K562 (cell line): ENCODE results near the gene NASP. TPM values are rescaled to one million over a fixed set of nuclear protein-coding genes. Genes with fewer than 3 reads are reported as not detected.

Experiments
- EWSR1 ChIP-seq: fragments of 450-650 bp; IDR thresholded peaks from 2 replicates; pipeline ENCODE4 v1.6.1; 2018; ENCODE audit warnings: borderline replicate concordance, mild to moderate bottlenecking, low read depth, moderate library complexity; ENCODE audit not compliant: partially characterized antibody
- HDAC2 ChIP-seq: fragments of 450-650 bp; IDR thresholded peaks from 2 replicates; pipeline ENCODE4 v1.6.1; 2016; ENCODE audit warnings: mild to moderate bottlenecking
- IRF1 ChIP-seq: sonication (generic); formaldehyde crosslinking; IDR thresholded peaks from 2 replicates; pipeline ENCODE4 v1.8.0; 2022; ENCODE audit warnings: missing genetic modification reagents, mild to moderate bottlenecking, borderline replicate concordance
- NEUROD1 ChIP-seq: fragments of 150-350 bp; IDR thresholded peaks from 2 replicates; pipeline ENCODE4 v1.6.1; 2014; ENCODE audit warnings: borderline replicate concordance, low read length, low read depth; ENCODE audit not compliant: partially characterized antibody
- NR0B1 ChIP-seq: fragments of 450-650 bp; IDR thresholded peaks from one replicate; pipeline ENCODE4 v1.6.1; 2018; ENCODE audit warnings: mild to moderate bottlenecking, moderate library complexity; ENCODE audit not compliant: partially characterized antibody
- NR2C2 ChIP-seq, 2 experiments: fragments of 200-800 bp in 1 of 2; sonication (Bioruptor generic) in 1 of 2; sonication (generic) in 1 of 2; formaldehyde crosslinking in 1 of 2; IDR thresholded peaks; 2 replicates each; pipeline versions ENCODE4 v1.6.1 to v1.8.0; 2016 to 2022; ENCODE audit warnings: mild to moderate bottlenecking in 1 of 2, missing compliant biosample characterization in 1 of 2, missing genetic modification characterization in 1 of 2, missing genetic modification reagents in 1 of 2
- RBFOX2 ChIP-seq: fragments of 200-400 bp; formaldehyde crosslinking; IDR thresholded peaks from 2 replicates; pipeline ENCODE4 v1.6.1; 2017; ENCODE audit warnings: low read depth, mild to moderate bottlenecking, low read length, moderate library complexity
- REST ChIP-seq, 2 experiments: fragments of 450-650 bp; formaldehyde crosslinking in 1 of 2; IDR thresholded peaks; 2 replicates each; pipeline versions ENCODE4 v1.4.0 to v1.6.1; 2014 to 2020; ENCODE audit warnings: mild to moderate bottlenecking in 2 of 2, borderline replicate concordance in 1 of 2, low read depth in 1 of 2
- SFPQ ChIP-seq: fragments of 200-400 bp; formaldehyde crosslinking; IDR thresholded peaks from 2 replicates; pipeline ENCODE4 v1.6.1; 2017; ENCODE audit warnings: mild to moderate bottlenecking, low read depth, low read length, moderate library complexity
- ZNF282 ChIP-seq: sonication (generic); formaldehyde crosslinking; IDR thresholded peaks from 2 replicates; pipeline ENCODE4 v1.8.1; 2023; ENCODE audit warnings: missing genetic modification reagents
- ZNF449 ChIP-seq: fragments of 250-450 bp; sonication (Bioruptor Pico); IDR thresholded peaks from 2 replicates; pipeline ENCODE4 v1.8.0; 2022; ENCODE audit warnings: moderate library complexity, mild to moderate bottlenecking, inconsistent platforms
- polyA plus RNA-seq, 8 experiments: library from polyadenylated mRNA; depleted of rRNA in 4 of 8; stranded (reverse) in 5 of 8; unstranded in 3 of 8; fragments of >200 nt; fragmentation: Nextera tagmentation in 2 of 8; fragmentation: Illumina TruSeq in 1 of 8; extraction: Ambion mirVana in 2 of 8; extraction: Trizol in 1 of 8; gene quantifications; 2 replicates each; pipeline versions ENCODE4 v1.2.1 to v1.2.3, GENCODE V29; 2011 to 2014; ENCODE audit warnings: inconsistent platforms in 1 of 8, missing spikeins in 1 of 8
- total RNA-seq, 7 experiments: library from RNA; depleted of rRNA in 6 of 7; stranded (reverse); fragments of >200 nt in 6 of 7; fragmentation: Illumina TruSeq in 2 of 7; extraction: Trizol in 2 of 7; gene quantifications; 2 replicates each; pipeline versions ENCODE4 v1.2.1 to v1.2.3, GENCODE V29; 2011 to 2021; ENCODE audit warnings: low replicate concordance in 1 of 7

NASP gene
- total and polyA plus RNA-seq, 9 of the 15 experiments (the other 6 are each of a cell fraction or from before 2014, with no cell fraction given): 199 to 578 (median 419) TPM

GRCh38 chr1:45621895-45622523 is 38.2 kb downstream of the NASP start (continued):
- TF ChIP-seq NR2C2 (CRISPR knock-in tag; IDR thresholded peaks at IDR 0.05) (peak; percentile 91), NR2C2 (tag; IDR thresholded peaks at IDR 0.05) (peak; percentile 86), EWSR1 (no peak), RBFOX2 (0 out of 2 replicates have a peak, but pooled peaks have one; percentile 9), ZNF449 (no peak), HDAC2 (no peak), SFPQ (no peak), NEUROD1 (no peak), ZNF282 (peak; percentile 53; the same call in 1 of the 2 replicates), NR0B1 (no peak), REST (IDR thresholded peaks at IDR 0.05; ENCODE audit: borderline replicate concordance) (peak; percentile 92), REST (CRISPR knock-in tag; IDR thresholded peaks at IDR 0.05; ENCODE audit: low read depth) (no peak), IRF1 (no peak)
